22Rv1 (cell line): ENCODE measurements around the gene KYNU.

Experiments
- ZFX ChIP-seq: fragments of 450-650 bp; IDR thresholded peaks from 2 replicates; pipeline ENCODE4 v1.6.1; 2017; ENCODE audit warnings: antibody characterized with exemption, borderline replicate concordance
- TF ChIP-seq, protein P1 (sequence below): fragments of 450-650 bp; IDR thresholded peaks from 2 replicates; pipeline ENCODE4 v1.5.1; 2017; ENCODE audit warnings: mild to moderate bottlenecking

DNA sequence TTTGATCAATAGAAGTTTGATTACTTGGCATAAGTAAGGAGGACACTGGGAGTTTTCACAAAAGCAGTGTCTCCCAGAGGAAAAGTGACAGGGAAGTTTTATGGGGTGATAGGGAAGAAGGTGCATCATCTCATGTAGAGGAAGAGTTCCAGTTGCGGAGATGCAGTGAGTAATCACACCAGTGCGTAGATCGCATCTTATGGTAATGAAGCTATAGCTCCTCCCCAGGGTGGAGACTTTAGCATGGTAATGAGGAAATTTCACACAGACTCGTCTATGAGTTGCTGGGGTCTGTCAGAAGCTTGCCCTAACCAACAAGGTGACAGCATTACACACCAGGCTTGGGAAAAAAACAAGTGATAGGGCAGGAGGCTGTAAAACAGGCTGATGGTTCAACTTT, 49.0 kb downstream of the KYNU start:
- TF ChIP-seq, protein P1, sequence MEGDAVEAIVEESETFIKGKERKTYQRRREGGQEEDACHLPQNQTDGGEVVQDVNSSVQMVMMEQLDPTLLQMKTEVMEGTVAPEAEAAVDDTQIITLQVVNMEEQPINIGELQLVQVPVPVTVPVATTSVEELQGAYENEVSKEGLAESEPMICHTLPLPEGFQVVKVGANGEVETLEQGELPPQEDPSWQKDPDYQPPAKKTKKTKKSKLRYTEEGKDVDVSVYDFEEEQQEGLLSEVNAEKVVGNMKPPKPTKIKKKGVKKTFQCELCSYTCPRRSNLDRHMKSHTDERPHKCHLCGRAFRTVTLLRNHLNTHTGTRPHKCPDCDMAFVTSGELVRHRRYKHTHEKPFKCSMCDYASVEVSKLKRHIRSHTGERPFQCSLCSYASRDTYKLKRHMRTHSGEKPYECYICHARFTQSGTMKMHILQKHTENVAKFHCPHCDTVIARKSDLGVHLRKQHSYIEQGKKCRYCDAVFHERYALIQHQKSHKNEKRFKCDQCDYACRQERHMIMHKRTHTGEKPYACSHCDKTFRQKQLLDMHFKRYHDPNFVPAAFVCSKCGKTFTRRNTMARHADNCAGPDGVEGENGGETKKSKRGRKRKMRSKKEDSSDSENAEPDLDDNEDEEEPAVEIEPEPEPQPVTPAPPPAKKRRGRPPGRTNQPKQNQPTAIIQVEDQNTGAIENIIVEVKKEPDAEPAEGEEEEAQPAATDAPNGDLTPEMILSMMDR = no peak
- no peak for TF ChIP-seq ZFX
